ENCODE results near the gene ESAM. TPM values are rescaled to one million over a fixed set of nuclear protein-coding genes. Genes with fewer than 3 reads are reported as not detected.
"Not testable (repeated sequence)": the region's sequence is repeated elsewhere in the genome, so short reads cannot be mapped to it uniquely, and the experiment has no call there.

ESAM gene
- polyA plus RNA-seq, 1 donor: 65.1 TPM

- not testable (repeated sequence) for DNase-seq
Measured at GRCh38 chr11:124770959-124771358, 8.9 kb upstream of the ESAM start.

GRCh38 chr11:124769806-124770774, 8.0 kb upstream of the ESAM start:
- no peak for DNase-seq

GRCh38 chr11:124768914-124769313, 6.8 kb upstream of the ESAM start:
- DNase-seq: no peak

GRCh38 chr11:124766156-124766555, 4.1 kb upstream of the ESAM start:
- no peak for DNase-seq

GRCh38 chr11:124763156-124763947, 1.3 kb upstream of the ESAM start:
- peak; percentile 79 for DNase-seq

- DNase-seq: no peak
Measured at GRCh38 chr11:124762624-124763155, 600 bp upstream of the ESAM start.

GRCh38 chr11:124761301-124762104, 587 bp downstream of the ESAM start:
- DNase-seq: no peak

GRCh38 chr11:124760806-124761205, 1.3 kb downstream of the ESAM start:
- DNase-seq: no peak

GRCh38 chr11:124760205-124760652, 1.9 kb downstream of the ESAM start:
- no peak for DNase-seq

- DNase-seq: no peak
Measured at GRCh38 chr11:124759266-124760204, 2.6 kb downstream of the ESAM start.

- DNase-seq: peak; percentile 58
Measured at GRCh38 chr11:124758355-124759265, 3.5 kb downstream of the ESAM start.

- DNase-seq: no peak
Measured at GRCh38 chr11:124757320-124757719, 4.8 kb downstream of the ESAM start.

GRCh38 chr11:124756753-124757227, 5.3 kb downstream of the ESAM start:
- no peak for DNase-seq

- DNase-seq: no peak
Measured at GRCh38 chr11:124756033-124756752, 5.9 kb downstream of the ESAM start.

GRCh38 chr11:124754710-124755109, 7.4 kb downstream of the ESAM start:
- DNase-seq: no peak

- no peak for DNase-seq
Measured at GRCh38 chr11:124754309-124754708, 7.8 kb downstream of the ESAM start.

- no peak for DNase-seq
Measured at GRCh38 chr11:124753624-124754023, 8.5 kb downstream of the ESAM start.

GRCh38 chr11:124753205-124753604, 8.9 kb downstream of the ESAM start:
- no peak for DNase-seq

- DNase-seq: no peak
Measured at GRCh38 chr11:124752471-124753102, 9.5 kb downstream of the ESAM start.
